GM12892 (cell line): Measurements from ENCODE around the gene DPRX.
"Not testable (repeated sequence)": the region's sequence is repeated elsewhere in the genome, so short reads cannot be mapped to it uniquely, and the experiment has no call there.

Source experiments
- DNase-seq: peaks from one replicate; pipeline ENCODE4 v3.0.0; 2011; ENCODE audit not compliant: insufficient read length
- FAIRE-seq: peaks from 2 replicates; lab custom pipeline; 2011; peaks lifted over from hg19 to GRCh38; lab: Jason Lieb, UNC
- POLR2A ChIP-seq: IDR thresholded peaks from 2 replicates; pipeline ENCODE4 v1.6.1; 2011; ENCODE audit warnings: low read depth, low read length, control low read depth
- POLR2AphosphoS5 ChIP-seq: IDR thresholded peaks from 2 replicates; pipeline ENCODE4 v1.6.1; 2011; ENCODE audit warnings: low read depth, low read length, control low read depth
- TAF1 ChIP-seq: IDR thresholded peaks from 2 replicates; pipeline ENCODE4 v1.6.1; 2011; ENCODE audit warnings: low read depth, mild to moderate bottlenecking, control low read depth, low read length, borderline replicate concordance

Gene DPRX

DNA sequence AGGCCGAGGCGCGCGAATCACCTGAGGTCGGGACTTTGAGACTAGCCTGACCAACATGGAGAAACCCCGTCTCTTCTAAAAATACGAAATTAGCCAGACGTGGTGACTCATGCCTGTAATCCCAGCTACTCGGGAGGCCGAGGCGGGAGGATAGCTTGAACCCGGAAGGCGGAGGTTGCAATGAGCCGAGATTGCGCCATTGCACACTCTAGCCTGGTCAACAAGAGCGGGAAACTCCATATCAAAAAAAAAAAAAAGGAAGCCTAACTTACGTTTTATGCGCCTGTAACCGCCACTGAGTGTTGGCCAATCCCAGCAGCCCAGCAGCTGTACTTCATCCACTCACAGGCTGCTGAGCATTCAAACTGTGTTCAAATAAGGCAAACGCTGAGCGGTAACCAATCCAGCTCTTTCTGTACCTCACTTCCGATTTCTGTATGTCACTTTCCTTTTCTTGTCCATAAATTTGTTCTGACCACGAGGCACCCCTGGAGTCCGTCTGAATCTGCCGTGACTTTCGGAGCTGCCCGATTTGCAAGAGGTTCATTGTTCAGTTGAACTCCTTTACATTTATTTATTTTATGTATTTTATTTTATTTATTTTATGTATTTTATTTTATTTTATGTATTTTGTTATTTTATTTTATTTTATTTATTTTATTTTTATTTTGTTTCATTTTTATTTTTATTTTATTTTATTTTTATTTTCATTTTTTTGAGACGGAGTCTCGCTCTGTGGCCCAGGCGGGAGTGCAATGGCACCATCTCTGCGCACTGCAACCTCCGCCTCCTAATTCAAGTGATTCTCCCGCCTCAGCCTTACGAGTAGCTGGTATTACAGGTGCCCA, 18.2 kb downstream of the DPRX start:
- FAIRE-seq (no peak), DNase-seq (no peak)
- TF ChIP-seq POLR2AphosphoS5 (no peak), POLR2A (no peak), TAF1 (no peak)

DNA sequence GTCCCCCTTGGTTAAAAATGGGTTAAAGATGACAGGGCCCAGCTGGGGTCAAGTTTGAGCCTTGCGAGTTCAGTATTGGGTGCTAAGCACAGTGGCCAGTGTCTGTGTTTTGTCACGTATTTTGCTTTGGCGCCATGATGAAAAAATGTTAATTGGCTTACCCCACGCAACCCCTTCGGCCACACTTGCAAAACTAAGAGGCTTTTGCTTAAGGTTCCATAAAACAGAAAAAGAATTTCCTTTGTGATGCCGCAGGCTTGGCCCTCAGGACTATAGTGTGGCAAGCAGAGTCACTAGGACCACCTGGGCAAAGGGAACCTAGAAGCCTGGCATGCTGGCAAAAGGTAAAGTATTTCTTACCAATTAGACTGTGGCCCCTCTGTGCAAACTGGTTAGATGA, 20.7 kb downstream of the DPRX start:
- FAIRE-seq (no peak), DNase-seq (no peak)
- TF ChIP-seq POLR2A (no peak), TAF1 (no peak), POLR2AphosphoS5 (no peak)

DNA sequence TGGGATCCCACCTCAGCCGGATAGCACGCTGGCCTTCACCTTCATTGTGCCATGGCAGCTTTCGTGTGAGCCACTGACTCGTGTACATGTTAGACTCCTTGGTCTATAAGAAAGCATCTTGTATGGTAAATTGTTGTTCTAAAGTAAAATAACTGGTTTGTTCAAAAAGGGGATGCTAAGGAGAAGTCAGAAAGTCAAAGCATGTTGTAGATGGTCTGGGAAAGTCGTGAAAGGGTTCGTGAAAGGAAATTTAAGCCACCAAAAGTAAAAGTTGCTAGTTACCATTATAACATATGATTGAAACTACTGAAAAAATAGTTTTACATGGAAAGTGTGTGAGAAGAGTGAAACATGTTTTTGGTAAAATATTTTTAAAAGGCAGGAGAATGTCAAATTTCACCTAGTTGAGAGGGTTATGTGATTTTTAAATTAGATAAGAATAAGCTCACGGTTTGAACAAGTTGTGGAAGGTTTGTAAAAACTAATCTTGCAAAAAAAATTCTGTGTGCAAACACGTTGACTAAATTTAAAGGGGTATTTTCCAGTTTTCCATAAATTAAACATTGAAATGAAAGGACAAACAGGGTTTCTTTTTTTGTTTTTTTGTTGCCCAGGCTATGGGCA, 23.4 kb downstream of the DPRX start:
- TF ChIP-seq TAF1 (no peak), POLR2A (no peak), POLR2AphosphoS5 (no peak)
- no peak for FAIRE-seq
- DNase-seq = no peak

DNA sequence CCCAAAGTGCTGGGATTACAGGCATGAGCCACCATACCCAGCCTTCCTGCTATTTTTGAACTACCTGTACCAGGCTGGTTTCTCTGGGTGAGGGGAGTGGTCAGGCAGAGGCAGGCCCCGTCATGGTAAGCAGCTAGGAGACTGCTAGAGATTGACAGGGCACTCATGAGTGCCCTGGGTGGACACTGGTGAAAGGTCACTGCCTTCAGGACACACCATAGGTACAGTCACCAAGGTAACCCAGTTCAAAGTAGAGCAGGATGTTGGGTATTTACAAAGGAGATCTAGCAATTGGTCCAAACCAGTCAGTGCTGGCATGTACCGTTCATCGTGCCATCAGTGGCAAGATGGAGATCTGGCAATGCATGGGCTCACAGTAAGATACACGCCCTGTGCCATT, 25.5 kb downstream of the DPRX start:
- FAIRE-seq (no peak), DNase-seq (no peak)
- TF ChIP-seq TAF1 (no peak), POLR2A (no peak)

DNA sequence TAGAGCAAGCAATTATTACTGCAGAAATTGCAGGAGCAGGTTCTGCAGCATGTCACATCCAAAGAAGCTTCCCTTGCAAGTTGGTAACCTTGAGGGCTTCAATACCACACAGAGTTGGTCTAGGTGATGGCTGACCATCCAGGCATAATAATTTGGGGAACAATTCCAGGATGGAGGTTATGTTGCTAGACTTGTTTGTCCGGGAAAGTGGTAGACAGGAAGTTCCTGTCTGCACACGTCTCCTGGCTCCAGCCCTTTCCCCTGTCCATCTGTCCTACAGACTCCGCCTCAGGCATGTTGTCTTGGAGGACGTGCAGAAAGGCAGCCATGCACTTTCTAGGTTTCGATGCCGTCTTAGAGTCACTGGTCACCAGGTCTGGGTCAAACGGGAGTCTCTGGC, 26.0 kb downstream of the DPRX start:
- DNase-seq = no peak
- TF ChIP-seq TAF1 (no peak), POLR2AphosphoS5 (no peak)
- no peak for FAIRE-seq

DNA sequence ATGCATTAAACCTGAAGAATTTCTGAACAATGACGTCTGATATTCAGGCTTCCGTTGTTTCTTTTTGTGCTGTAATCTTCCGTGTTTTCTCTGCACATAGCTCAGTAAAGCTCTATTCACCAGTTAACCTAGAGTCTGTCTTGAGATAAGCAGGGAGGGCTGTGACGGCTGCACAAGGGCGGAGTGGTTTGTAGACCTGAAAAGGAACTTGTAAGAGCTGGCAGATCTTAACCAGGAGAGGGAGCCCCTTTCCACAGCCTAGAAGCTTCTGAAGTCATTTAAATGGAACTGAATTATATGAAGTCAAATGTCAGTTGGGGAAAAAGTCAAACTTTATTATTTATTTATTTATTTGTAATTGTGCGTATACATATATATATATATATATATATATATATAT, 27.5 kb downstream of the DPRX start:
- no peak for FAIRE-seq
- DNase-seq = no peak
- no peak for TF ChIP-seq POLR2AphosphoS5
- no peak for TF ChIP-seq TAF1
- no peak for TF ChIP-seq POLR2A

DNA sequence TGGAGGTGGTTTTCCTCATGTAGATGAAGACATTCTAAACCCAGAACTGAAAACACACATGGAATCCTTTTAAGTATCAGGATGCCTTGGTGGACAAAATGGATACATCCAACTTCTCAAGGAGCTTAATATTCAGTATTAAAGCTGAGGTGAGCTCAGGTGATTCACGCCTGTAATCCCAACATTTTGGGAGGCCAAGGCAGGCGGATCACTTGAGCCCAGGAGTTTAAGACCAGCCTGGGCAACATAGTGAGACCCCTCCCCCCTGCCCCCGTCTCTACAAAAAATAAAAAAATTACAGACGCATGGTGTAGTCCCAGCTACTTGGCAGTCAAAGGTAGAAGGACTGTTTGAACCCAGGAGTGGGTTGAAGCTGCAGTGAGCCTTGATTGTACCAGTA, 28.8 kb downstream of the DPRX start:
- FAIRE-seq = no peak
- DNase-seq = no peak
- TF ChIP-seq TAF1 (no peak), POLR2AphosphoS5 (no peak), POLR2A (no peak)

DNA sequence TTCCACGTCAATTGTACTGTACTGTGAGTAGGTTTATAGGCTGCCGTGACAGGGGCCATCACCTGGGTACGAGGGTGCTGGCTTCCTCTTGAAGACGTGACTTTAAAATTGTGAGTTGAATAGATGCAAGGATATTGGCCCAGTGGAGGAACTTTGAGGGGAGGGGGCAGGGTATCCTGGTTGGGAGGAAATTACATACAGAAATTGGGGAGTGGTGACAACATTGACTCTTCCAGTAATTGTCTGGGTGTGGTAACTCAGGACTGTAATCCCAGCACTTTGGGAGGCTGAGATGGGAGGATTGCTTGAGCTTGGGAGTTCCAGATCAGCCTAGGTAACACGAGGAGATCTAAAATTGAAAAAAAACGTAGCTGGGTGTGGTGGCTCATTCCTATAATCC, 30.4 kb downstream of the DPRX start:
- TF ChIP-seq TAF1 (no peak), POLR2AphosphoS5 (no peak), POLR2A (no peak)
- FAIRE-seq = no peak
- no peak for DNase-seq

DNA sequence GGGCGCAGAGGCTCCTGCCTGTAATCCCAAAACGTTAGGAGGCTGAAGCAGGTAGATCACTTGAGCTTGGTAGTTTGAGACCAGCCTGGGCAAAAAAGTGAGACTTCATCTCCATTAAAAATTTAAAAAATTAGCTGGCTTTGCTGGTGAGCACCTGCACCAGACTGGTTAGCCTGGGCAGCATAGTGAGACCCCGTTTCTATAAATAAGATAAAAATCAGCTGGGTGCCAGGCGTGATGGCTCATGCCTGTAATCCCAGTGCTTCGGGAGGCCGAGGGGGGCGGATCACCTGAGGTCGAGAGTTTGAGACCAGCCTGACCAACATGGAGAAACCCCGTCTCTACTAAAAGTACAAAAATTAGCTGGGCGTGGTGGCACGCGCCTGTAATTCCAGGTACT, 32.4 kb downstream of the DPRX start:
- DNase-seq (no peak), FAIRE-seq (no peak)
- TF ChIP-seq TAF1 (no peak), POLR2AphosphoS5 (no peak), POLR2A (no peak)

DNA sequence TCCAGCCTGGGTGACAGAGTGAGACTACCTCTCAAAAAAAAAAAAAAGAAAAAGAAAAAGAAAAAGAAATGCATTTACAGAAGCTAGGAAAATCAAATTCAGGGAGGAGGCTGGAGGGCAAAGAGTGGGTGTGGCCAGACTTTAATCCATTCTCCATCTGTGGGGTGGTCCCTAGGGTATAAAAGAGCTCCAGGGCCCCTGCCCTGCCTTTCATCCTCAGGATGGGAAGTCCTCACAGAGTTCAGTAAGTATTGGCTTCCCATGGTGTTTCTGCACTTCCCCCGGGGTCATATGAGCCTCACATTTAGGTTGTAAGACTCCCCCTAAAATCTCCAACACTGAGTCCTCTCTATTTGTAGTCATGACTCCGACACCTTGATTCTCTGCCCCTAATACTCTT, 33.0 kb downstream of the DPRX start:
- DNase-seq (no peak), FAIRE-seq (no peak)

DNA sequence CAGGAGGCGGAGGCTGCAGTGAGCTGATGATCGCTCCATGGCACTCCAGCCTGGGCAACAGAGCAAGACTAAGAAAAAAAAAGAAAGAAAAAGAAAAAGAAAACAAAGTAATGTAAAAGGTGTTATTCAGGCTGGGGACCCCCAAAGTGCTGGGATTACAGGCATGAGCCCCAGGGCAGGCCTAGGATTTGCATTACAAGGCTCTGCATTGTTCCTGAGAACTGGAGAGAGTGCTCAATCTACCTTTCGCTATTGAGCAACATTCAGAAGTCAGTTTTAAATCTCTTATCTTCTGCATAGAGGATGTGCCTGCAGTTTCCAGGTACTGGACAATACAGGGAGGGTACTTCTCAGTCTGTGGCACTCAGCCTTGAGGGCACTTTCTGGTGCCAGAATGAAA, 34.5 kb downstream of the DPRX start:
- DNase-seq, FAIRE-seq: not testable (repeated sequence)

More for the DNA sequence above, 33.0 kb downstream of the DPRX start:
- no peak for TF ChIP-seq POLR2AphosphoS5

DNA sequence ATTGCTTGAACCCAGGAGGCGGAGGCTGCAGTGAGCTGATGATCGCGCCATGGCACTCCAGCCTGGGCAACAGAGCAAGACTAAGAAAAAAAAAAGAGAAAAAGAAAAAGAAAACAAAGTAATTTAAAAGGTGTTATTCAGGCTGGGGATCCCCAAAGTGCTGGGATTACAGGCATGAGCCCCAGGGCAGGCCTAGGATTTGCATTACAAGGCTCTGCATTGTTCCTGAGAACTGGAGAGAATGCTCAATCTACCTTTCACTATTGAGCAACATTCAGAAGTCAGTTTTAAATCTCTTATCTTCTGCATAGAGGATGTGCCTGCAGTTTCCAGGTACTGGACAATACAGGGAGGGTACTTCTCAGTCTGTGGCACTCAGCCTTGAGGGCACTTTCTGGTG, 37.0 kb downstream of the DPRX start:
- FAIRE-seq, DNase-seq: not testable (repeated sequence)

DNA sequence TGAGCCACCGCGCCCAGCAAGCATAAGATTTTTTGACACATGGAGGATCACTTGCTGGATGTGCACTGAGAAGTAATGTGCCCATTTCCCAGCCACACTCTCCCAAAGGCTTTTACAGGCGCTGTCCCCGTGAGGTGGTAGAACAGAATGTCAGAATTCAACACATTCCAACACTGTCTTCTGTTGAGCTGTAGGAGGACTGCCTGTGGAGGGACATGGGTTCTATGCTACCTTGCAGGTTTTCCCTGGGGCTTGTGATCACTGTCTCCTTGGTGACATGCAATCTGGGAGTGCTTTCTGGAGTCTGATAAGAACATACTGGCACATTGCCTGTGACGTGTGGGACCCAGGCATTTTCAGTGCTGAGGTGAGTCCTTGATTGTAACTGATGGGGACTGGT, 38.5 kb downstream of the DPRX start:
- TF ChIP-seq TAF1 (no peak), POLR2A (no peak), POLR2AphosphoS5 (no peak)
- FAIRE-seq = no peak
- DNase-seq = no peak

DNA sequence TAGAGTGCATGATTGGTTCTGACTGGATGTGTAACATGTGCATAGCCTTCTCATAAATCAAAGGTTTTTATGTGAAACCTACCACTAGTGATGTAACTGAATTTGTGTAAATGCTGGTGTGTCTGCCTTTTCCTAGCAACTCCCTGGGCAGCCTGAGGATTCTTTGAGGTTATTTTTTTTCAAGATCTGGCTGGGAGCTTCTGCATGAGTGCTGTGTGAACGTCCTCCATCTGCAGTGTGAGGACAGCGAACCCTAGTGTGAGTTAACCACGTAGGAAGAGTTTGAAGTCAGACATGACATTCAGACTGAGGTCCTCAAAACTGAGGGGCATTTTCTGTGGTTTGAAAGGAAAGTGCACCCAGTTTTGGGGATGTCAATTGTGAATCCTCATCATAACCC, 39.9 kb downstream of the DPRX start:
- TF ChIP-seq POLR2AphosphoS5 (no peak), POLR2A (no peak), TAF1 (no peak)
- DNase-seq (no peak), FAIRE-seq (no peak)
